GM21786 (cell line): Measurements from ENCODE around the gene ST8SIA6.
"Not testable (repeated sequence)": the region's sequence is repeated elsewhere in the genome, so short reads cannot be mapped to it uniquely, and the experiment has no call there.

Experiments used
- ATAC-seq: cut with Tn5 transposase; IDR thresholded peaks from one replicate; pipeline ENCODE4 v1.9.1; 2021; ENCODE audit not compliant: unreplicated experiment

ST8SIA6 gene, protein sequence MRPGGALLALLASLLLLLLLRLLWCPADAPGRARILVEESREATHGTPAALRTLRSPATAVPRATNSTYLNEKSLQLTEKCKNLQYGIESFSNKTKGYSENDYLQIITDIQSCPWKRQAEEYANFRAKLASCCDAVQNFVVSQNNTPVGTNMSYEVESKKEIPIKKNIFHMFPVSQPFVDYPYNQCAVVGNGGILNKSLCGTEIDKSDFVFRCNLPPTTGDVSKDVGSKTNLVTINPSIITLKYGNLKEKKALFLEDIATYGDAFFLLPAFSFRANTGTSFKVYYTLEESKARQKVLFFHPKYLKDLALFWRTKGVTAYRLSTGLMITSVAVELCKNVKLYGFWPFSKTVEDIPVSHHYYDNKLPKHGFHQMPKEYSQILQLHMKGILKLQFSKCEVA

GRCh38 chr10:17454161-17455014, at the start of gene ST8SIA6:
Gene ST8SIA6 (minus strand): TSS chr10:17454595. CDS start chr10:17454255, 340 bp downstream.
- ATAC-seq: peak; percentile 49

DNA sequence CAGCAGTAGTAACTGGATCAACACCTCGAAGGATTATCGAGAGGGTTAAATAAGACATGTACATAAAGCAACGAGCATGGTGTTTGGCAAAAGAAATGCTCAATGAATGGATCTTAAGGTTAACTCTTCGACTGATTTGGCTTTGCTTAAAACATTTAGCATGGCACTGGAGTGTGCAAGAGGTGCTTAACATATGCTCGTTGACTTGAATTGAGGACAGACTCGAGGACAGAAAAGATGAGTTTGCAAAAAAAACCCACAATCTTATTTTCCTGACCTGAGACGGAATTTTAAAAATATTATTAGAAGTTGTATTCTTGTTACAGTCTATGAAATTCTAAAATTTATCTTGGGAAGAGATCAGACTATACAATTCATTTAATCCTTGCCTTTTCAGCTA, 49.4 kb upstream of the ST8SIA6 start:
- ATAC-seq: no peak

- no peak for ATAC-seq
These were observed 48.4 kb upstream of the ST8SIA6 start for GRCh38 chr10:17502814-17503213.

DNA sequence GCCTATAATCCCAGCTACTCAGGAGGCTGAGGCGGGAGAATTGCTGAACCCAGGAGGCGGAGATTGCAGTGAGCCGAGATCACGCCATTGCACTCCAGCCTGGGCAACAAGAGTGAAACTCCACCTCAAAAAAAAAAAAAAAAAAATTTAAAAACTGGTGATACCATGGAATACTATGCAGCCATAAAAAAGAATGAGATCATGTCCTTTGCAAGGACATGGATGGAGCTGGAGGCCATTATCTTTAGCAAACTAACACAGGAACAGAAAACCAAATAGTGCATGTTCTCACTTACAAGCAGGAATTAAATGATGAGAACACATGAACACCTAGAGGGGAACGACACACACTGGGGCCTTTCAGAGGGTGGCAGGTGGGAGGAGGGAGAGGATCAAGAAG, 44.6 kb upstream of the ST8SIA6 start:
- ATAC-seq: not testable (repeated sequence)

- no peak for ATAC-seq
These were observed 43.1 kb upstream of the ST8SIA6 start for GRCh38 chr10:17497446-17498030.

GRCh38 chr10:17494626-17495260, 40.3 kb upstream of the ST8SIA6 start:
- no peak for ATAC-seq

- ATAC-seq: no peak
These were observed 34.5 kb upstream of the ST8SIA6 start for GRCh38 chr10:17488848-17489247.

DNA sequence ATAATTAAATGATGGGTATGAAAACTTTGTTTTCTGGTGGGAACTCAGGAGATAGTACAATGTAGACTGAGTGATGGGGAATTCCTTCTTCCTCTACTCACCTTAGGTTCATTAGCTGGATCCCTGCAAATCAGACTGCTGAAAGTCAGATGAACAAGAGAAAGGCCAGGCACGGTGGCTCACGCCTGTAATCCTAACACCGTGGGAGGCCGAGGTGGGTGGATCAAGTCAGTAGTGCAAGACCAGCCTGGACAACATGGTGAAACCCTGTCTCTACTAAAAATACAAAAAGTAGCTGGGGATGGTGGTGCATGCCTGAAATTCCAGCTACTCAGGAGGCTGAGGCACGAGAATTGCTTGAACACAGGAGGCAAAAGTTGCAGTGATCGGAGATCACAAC, 28.7 kb upstream of the ST8SIA6 start:
- ATAC-seq: no peak

DNA sequence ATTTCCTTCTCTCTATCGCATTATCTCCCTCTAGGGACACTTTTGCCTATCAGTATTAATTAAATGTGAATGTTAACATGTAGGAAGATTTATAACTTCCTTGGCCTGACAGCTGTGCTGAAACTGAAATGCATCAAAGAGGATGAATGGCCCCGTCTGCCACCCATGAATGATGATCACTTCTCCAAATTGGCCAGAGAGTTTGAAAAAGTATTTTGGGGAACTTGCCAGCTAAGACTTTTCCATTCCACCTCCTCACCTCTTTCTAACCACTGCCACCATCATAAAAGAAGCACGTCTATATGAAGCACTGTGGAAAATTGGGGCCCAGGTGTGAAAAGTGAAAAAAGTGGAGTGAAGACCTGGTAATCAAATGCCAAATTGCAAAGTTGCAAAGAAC, 25.4 kb upstream of the ST8SIA6 start:
- ATAC-seq: no peak

- no peak for ATAC-seq
These were observed 24.7 kb upstream of the ST8SIA6 start for GRCh38 chr10:17479015-17479615.

GRCh38 chr10:17476073-17476472, 21.7 kb upstream of the ST8SIA6 start:
- no peak for ATAC-seq

GRCh38 chr10:17475661-17476060, 21.3 kb upstream of the ST8SIA6 start:
- no peak for ATAC-seq

GRCh38 chr10:17474595-17475323, 20.4 kb upstream of the ST8SIA6 start:
- no peak for ATAC-seq

- no peak for ATAC-seq
These were observed 19.0 kb upstream of the ST8SIA6 start for GRCh38 chr10:17473228-17473950.

- ATAC-seq: no peak
These were observed 18.3 kb upstream of the ST8SIA6 start for GRCh38 chr10:17472481-17473227.

DNA sequence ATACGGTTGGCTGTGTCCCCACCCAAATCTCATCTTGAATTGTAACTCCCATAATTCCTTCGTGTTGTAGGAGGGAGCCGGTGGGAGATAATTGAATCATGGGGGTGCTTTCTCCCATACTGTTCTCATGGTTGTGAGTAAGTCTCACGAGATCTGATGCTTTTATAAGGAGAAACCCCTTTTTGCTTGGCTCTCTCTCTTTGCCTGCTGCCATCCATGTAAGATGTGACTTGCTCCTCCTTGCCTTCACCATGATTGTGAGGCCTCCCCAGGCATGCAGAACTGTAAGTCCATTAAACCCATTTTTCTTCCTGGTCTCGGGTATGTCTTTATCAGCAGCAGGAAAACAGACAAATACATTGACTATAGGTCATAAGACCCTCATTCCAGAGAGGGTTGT, 15.9 kb upstream of the ST8SIA6 start:
- no peak for ATAC-seq

GRCh38 chr10:17465328-17466125, 11.1 kb upstream of the ST8SIA6 start:
- no peak for ATAC-seq

DNA sequence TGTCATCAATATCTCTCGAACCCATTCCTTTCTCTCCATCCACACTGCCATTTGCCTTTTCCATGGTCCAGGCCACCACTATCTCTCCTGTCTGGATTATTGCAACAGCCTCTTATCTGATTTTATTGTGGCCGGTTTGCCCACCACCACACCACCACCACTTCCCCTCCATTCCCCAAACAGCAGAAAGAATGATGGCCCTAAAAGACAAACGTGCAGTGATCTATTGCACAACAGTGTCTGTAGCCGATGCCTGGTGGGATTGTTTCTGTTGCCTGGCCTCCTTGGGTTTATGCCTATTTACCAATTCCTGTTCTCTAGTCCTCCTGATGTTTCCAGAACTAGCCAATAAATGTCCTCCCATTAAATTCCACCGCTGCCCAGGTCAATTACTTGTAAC, 10.2 kb upstream of the ST8SIA6 start:
- ATAC-seq: no peak
